HEK293T (cell line): ENCODE data around the gene CUX1.

ENCODE experiments used
- CTCF ChIA-PET: fragments of 350-600 bp; formaldehyde crosslinking; extraction: SDS; loops from one replicate; lab custom pipeline; 2021; ENCODE audit warnings: antibody characterized with exemption, inconsistent platforms; lab: Yijun Ruan, JAX
- POLR2A ChIA-PET: fragments of 350-600 bp; formaldehyde crosslinking; extraction: SDS; loops from one replicate; lab custom pipeline; 2020; ENCODE audit warnings: antibody characterized with exemption, inconsistent platforms; lab: Yijun Ruan, JAX
- DNase-seq: peaks from one replicate; pipeline ENCODE4 v3.0.0; 2012; ENCODE audit warnings: mixed read lengths; ENCODE audit errors: extremely low spot score
- ARNT ChIP-seq: fragments of 450-650 bp; IDR thresholded peaks from 2 replicates; pipeline ENCODE4 v1.6.1; 2017; ENCODE audit warnings: mild to moderate bottlenecking
- BHLHE40 ChIP-seq: fragments of 450-650 bp; IDR thresholded peaks from 2 replicates; pipeline ENCODE4 v1.6.1; 2016; ENCODE audit warnings: mild to moderate bottlenecking, moderate library complexity, borderline replicate concordance
- CTBP1 ChIP-seq: fragments of 450-650 bp; IDR thresholded peaks from 2 replicates; pipeline ENCODE4 v1.6.1; 2016; ENCODE audit warnings: borderline replicate concordance
- ELF4 ChIP-seq: fragments of 450-650 bp; IDR thresholded peaks from 2 replicates; pipeline ENCODE4 v1.6.1; 2017; ENCODE audit warnings: antibody characterized with exemption
- FOXA1 ChIP-seq: fragments of 450-650 bp; IDR thresholded peaks from 2 replicates; pipeline ENCODE4 v1.6.1; 2016; ENCODE audit warnings: mild to moderate bottlenecking
- FOXK2 ChIP-seq: fragments of 450-650 bp; IDR thresholded peaks from 2 replicates; pipeline ENCODE4 v1.6.1; 2016; ENCODE audit warnings: mild to moderate bottlenecking
- FOXM1 ChIP-seq: fragments of 450-650 bp; IDR thresholded peaks from 2 replicates; pipeline ENCODE4 v1.6.1; 2017; ENCODE audit warnings: mild to moderate bottlenecking, borderline replicate concordance
- HDGF ChIP-seq: fragments of 450-650 bp; IDR thresholded peaks from 2 replicates; pipeline ENCODE4 v1.6.1; 2017; ENCODE audit warnings: antibody characterized with exemption, borderline replicate concordance
- L3MBTL2 ChIP-seq: fragments of 450-650 bp; conservative IDR thresholded peaks from 2 replicates; pipeline ENCODE4 v1.6.1; 2016; ENCODE audit warnings: mild to moderate bottlenecking
- LEF1 ChIP-seq: fragments of 450-650 bp; IDR thresholded peaks from 2 replicates; pipeline ENCODE4 v1.6.1; 2017; ENCODE audit warnings: mild to moderate bottlenecking, borderline replicate concordance
- NFRKB ChIP-seq: fragments of 450-650 bp; IDR thresholded peaks from 2 replicates; pipeline ENCODE4 v1.6.1; 2016; ENCODE audit warnings: mild to moderate bottlenecking, moderate library complexity
- PKNOX1 ChIP-seq: fragments of 450-650 bp; IDR thresholded peaks from 2 replicates; pipeline ENCODE4 v1.6.1; 2016
- SP1 ChIP-seq: fragments of 450-650 bp; IDR thresholded peaks from 2 replicates; pipeline ENCODE4 v1.6.1; 2017
- SUZ12 ChIP-seq: fragments of 450-650 bp; IDR thresholded peaks from 2 replicates; pipeline ENCODE4 v1.6.1; 2016; ENCODE audit warnings: mild to moderate bottlenecking
- TARDBP ChIP-seq: fragments of 450-650 bp; IDR thresholded peaks from 2 replicates; pipeline ENCODE4 v1.6.1; 2016
- ZNF384 ChIP-seq: fragments of 450-650 bp; IDR thresholded peaks from 2 replicates; pipeline ENCODE4 v1.6.1; 2016

Gene CUX1

GRCh38 chr7:101911800-101912715, 94.6 kb downstream of the CUX1 start:
- POLR2A ChIA-PET = no interaction called here
- CTCF ChIA-PET = no interaction called here
- TF ChIP-seq TARDBP (no peak), FOXK2 (no peak), ZNF384 (no peak), HDGF (no peak), SUZ12 (no peak), SP1 (no peak), ARNT (no peak), PKNOX1 (no peak), FOXM1 (no peak), FOXA1 (no peak), NFRKB (no peak)
- DNase-seq = no peak

- ChIA-PET POLR2A (no interaction called here), CTCF (no interaction called here)
- no peak for DNase-seq
Observed at GRCh38 chr7:101912716-101913110, 95.3 kb downstream of the CUX1 start.

GRCh38 chr7:101913247-101913721, 95.9 kb downstream of the CUX1 start:
- DNase-seq = no peak
- TF ChIP-seq SP1 (no peak), FOXM1 (no peak), NFRKB (no peak), PKNOX1 (no peak), TARDBP (no peak), HDGF (no peak), BHLHE40 (no peak), FOXK2 (no peak), ELF4 (no peak), ZNF384 (no peak), SUZ12 (no peak), LEF1 (no peak), L3MBTL2 (no peak), CTBP1 (no peak), FOXA1 (no peak), ARNT (no peak)
- ChIA-PET POLR2A (no interaction called here), CTCF (no interaction called here)

More at GRCh38 chr7:101912716-101913110, 95.3 kb downstream of the CUX1 start:
- TF ChIP-seq TARDBP = no peak
- TF ChIP-seq L3MBTL2 = no peak
- TF ChIP-seq ELF4 = no peak
- TF ChIP-seq FOXK2 = no peak
- no peak for TF ChIP-seq FOXA1
- TF ChIP-seq ZNF384 = no peak
- TF ChIP-seq BHLHE40 = no peak
- TF ChIP-seq LEF1 = no peak

- POLR2A ChIA-PET = no interaction called here
- CTCF ChIA-PET = no interaction called here
- TF ChIP-seq ELF4 = no peak
- TF ChIP-seq L3MBTL2 = no peak
- no peak for TF ChIP-seq SP1
- no peak for TF ChIP-seq SUZ12
- no peak for TF ChIP-seq FOXA1
- no peak for TF ChIP-seq HDGF
- no peak for TF ChIP-seq FOXK2
- no peak for TF ChIP-seq NFRKB
- no peak for TF ChIP-seq BHLHE40
- no peak for TF ChIP-seq ARNT
- no peak for TF ChIP-seq TARDBP
- no peak for TF ChIP-seq PKNOX1
- no peak for TF ChIP-seq ZNF384
- no peak for TF ChIP-seq LEF1
- no peak for TF ChIP-seq CTBP1
- no peak for TF ChIP-seq FOXM1
- DNase-seq = no peak
Observed at GRCh38 chr7:101913851-101914250, 96.4 kb downstream of the CUX1 start.

GRCh38 chr7:101915000-101915399, 97.6 kb downstream of the CUX1 start:
- CTCF ChIA-PET = no interaction called here

More at GRCh38 chr7:101915000-101915399, 97.6 kb downstream of the CUX1 start:
- DNase-seq = no peak
- TF ChIP-seq FOXA1 (no peak), FOXM1 (no peak), BHLHE40 (no peak), SP1 (no peak), ZNF384 (no peak), PKNOX1 (no peak), ARNT (no peak), CTBP1 (no peak), TARDBP (no peak), ELF4 (no peak), SUZ12 (no peak), FOXK2 (no peak), HDGF (no peak), L3MBTL2 (no peak), LEF1 (no peak), NFRKB (no peak)
- POLR2A ChIA-PET = no interaction called here
